Activated naive CD8-positive, alpha-beta T cell (primary cell): ENCODE results near the gene KCNMA1.
"Not testable (repeated sequence)": the region's sequence is repeated elsewhere in the genome, so short reads cannot be mapped to it uniquely, and the experiment has no call there.

Source experiments
- H3K27ac Mint-ChIP-seq: one replicate; pipeline ENCODE4 v1.8.0; 2021; ENCODE audit warnings: mixed read lengths
- H3K27me3 Mint-ChIP-seq: one replicate; pipeline ENCODE4 v1.8.0; 2021; ENCODE audit warnings: mixed read lengths
- H3K36me3 Mint-ChIP-seq: one replicate; pipeline ENCODE4 v1.8.0; 2021; ENCODE audit warnings: mixed read lengths
- H3K4me1 Mint-ChIP-seq: one replicate; pipeline ENCODE4 v1.8.0; 2021; ENCODE audit warnings: low read depth, mixed read lengths
- H3K4me3 Mint-ChIP-seq: one replicate; pipeline ENCODE4 v1.8.0; 2021; ENCODE audit warnings: mild to moderate bottlenecking, mixed read lengths
- H3K9me3 Mint-ChIP-seq: one replicate; pipeline ENCODE4 v1.8.0; 2021; ENCODE audit warnings: low read depth, mixed read lengths

KCNMA1 gene

GRCh38 chr10:77637532-77638320 lies at the start of gene KCNMA1:
KCNMA1 (minus strand) TSS chr10:77637808.
- H3K9me3 Mint-ChIP-seq: no peaks in the 10 kb centered on the region
- peak within 1 kb of the TSS; percentile 88 for H3K4me3 Mint-ChIP-seq
- H3K27ac Mint-ChIP-seq: no peak within 1 kb of the TSS
- no peaks in the 10 kb centered on the region for H3K36me3 Mint-ChIP-seq
- peaks cover 7% of the 10 kb centered on the region for H3K4me1 Mint-ChIP-seq
- H3K27me3 Mint-ChIP-seq: peaks cover 41% of the 10 kb centered on the region

GRCh38 chr10:77686650-77687417 lies 49.2 kb upstream of the KCNMA1 start:
- Mint-ChIP-seq H3K27me3 (peaks cover 8% of the 10 kb centered on the region), H3K4me1 (no peaks in the 10 kb centered on the region), H3K36me3 (no peaks in the 10 kb centered on the region), H3K4me3 (no peak overlapping the region), H3K9me3 (no peaks in the 10 kb centered on the region), H3K27ac (no peak overlapping the region)

- Mint-ChIP-seq H3K27me3 (peaks cover 7% of the 10 kb centered on the region), H3K36me3 (no peaks in the 10 kb centered on the region), H3K4me1 (no peaks in the 10 kb centered on the region), H3K4me3 (no peak overlapping the region), H3K27ac (no peak overlapping the region), H3K9me3 (no peaks in the 10 kb centered on the region)
These were observed 48.5 kb upstream of the KCNMA1 start for GRCh38 chr10:77686096-77686495.

DNA sequence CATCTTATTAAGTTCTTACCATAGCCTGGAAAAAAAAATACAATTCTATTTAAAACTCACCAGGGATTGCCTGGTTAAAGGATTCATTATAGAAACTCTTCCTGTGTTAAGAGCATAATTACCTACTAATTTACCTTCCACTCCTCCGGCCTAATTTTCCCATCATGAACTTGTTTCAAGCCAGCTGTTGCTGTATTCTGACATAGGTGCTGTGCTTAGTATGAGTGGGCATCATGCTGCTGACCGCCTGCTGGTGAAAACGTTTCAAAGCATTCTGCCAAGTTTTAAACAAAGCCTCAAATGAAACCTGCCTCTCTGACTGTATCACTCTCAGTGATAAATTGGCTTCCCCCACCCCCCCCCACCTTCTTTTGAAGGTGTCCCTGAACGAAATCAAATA lies 47.8 kb upstream of the KCNMA1 start:
- H3K36me3 Mint-ChIP-seq: no peaks in the 10 kb centered on the region
- H3K27ac Mint-ChIP-seq: no peak overlapping the region
- no peaks in the 10 kb centered on the region for H3K4me1 Mint-ChIP-seq
- peaks cover 7% of the 10 kb centered on the region for H3K27me3 Mint-ChIP-seq
- no peaks in the 10 kb centered on the region for H3K9me3 Mint-ChIP-seq
- no peak overlapping the region for H3K4me3 Mint-ChIP-seq

DNA sequence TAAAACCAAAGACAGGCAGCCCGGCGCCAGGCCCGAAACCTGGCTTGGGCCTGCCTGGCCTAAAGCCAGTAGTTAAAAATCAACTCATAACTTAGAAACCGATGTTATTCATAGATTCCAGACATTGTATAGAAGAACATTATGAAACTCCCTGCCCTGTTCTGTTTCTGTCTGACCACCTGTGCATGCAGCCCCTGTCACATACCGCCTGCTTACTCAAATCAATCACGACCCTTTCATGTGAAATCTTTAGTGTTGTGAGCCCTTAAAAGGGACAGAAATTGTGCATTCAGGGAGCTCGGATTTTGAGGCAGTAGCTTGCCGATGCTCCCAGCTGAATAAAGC lies 45.5 kb upstream of the KCNMA1 start:
- H3K27me3 Mint-ChIP-seq, H3K4me1 Mint-ChIP-seq, H3K36me3 Mint-ChIP-seq: not testable (repeated sequence)

GRCh38 chr10:77682393-77683087 lies 44.9 kb upstream of the KCNMA1 start:
- no peak overlapping the region for H3K27ac Mint-ChIP-seq
- H3K27me3 Mint-ChIP-seq: peaks cover 5% of the 10 kb centered on the region
- H3K4me3 Mint-ChIP-seq: no peak overlapping the region
- H3K9me3 Mint-ChIP-seq: no peaks in the 10 kb centered on the region
- H3K4me1 Mint-ChIP-seq: no peaks in the 10 kb centered on the region
- H3K36me3 Mint-ChIP-seq: no peaks in the 10 kb centered on the region

More for the DNA sequence above, 45.5 kb upstream of the KCNMA1 start:
- H3K4me3 Mint-ChIP-seq, H3K9me3 Mint-ChIP-seq, H3K27ac Mint-ChIP-seq: not testable (repeated sequence)

DNA sequence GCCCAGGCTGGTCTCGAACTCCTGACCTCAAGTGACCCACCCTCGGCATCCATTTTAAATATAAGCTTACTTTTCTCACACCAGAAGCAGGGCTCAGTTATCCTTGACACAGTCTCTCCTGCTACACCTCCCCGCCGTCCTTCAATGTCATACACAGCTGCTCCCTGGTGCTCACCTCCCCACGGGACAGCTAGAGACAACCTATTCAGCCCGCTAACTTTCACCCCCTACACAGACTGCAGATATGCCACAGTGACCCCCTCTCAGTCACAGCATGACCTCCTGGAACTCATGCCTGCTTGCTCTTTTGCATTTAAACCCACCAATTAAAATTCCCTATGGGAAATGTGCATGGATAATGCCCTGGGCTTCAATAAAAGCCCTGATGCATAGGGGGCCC lies 44.2 kb upstream of the KCNMA1 start:
- Mint-ChIP-seq H3K9me3 (no peaks in the 10 kb centered on the region), H3K36me3 (no peaks in the 10 kb centered on the region), H3K4me1 (no peaks in the 10 kb centered on the region), H3K27ac (no peak overlapping the region), H3K4me3 (no peak overlapping the region), H3K27me3 (peaks cover 5% of the 10 kb centered on the region)

DNA sequence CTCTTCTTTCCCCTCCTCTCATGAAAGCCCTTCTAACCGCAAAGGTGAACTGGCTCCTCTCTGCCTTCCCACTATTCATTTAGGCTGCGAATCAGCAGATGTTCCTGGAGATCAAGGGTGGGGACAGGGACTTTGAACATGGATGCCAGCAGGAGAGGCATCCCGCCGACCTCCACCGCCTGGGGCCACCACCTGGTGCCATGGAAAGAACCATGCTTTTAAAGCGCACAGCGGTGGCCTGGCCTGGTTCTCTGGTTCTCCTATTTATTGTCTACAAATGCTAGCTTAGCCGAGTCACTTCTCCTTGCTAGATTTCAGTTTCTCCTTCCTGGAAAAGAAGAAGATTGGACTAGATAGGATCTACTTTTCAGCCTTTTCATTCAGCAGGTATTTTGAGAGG lies 43.2 kb upstream of the KCNMA1 start:
- Mint-ChIP-seq H3K4me1 (no peaks in the 10 kb centered on the region), H3K4me3 (no peak overlapping the region), H3K27ac (no peak overlapping the region), H3K36me3 (no peaks in the 10 kb centered on the region), H3K27me3 (peaks cover 8% of the 10 kb centered on the region), H3K9me3 (no peaks in the 10 kb centered on the region)

DNA sequence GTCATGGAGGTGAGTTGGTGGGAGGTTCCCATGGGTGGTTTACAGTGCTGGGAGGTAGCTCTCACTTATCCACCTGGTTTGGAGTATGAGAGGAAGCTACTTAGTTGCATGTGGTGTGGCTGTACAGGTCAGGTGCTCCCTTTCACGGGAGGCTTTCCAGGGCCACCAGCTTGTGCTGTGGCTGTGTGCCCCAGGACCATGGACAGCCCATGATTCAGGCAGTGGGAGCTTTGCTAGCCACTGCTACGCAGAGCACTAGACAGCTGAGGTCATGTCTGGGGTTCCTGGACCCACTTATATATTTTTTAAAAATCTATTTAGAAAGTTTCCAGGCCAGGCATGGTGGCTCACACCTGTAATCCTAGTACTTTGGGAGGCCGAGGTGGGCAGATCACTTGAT lies 42.5 kb upstream of the KCNMA1 start:
- Mint-ChIP-seq H3K4me1 (no peaks in the 10 kb centered on the region), H3K27ac (no peak overlapping the region), H3K36me3 (no peaks in the 10 kb centered on the region), H3K4me3 (no peak overlapping the region), H3K9me3 (no peaks in the 10 kb centered on the region), H3K27me3 (peaks cover 10% of the 10 kb centered on the region)

- no peak overlapping the region for H3K27ac Mint-ChIP-seq
- no peak overlapping the region for H3K4me3 Mint-ChIP-seq
- peaks cover 10% of the 10 kb centered on the region for H3K27me3 Mint-ChIP-seq
- H3K4me1 Mint-ChIP-seq: no peaks in the 10 kb centered on the region
- H3K9me3 Mint-ChIP-seq: no peaks in the 10 kb centered on the region
- H3K36me3 Mint-ChIP-seq: no peaks in the 10 kb centered on the region
These were observed 41.6 kb upstream of the KCNMA1 start for GRCh38 chr10:77679217-77679616.

DNA sequence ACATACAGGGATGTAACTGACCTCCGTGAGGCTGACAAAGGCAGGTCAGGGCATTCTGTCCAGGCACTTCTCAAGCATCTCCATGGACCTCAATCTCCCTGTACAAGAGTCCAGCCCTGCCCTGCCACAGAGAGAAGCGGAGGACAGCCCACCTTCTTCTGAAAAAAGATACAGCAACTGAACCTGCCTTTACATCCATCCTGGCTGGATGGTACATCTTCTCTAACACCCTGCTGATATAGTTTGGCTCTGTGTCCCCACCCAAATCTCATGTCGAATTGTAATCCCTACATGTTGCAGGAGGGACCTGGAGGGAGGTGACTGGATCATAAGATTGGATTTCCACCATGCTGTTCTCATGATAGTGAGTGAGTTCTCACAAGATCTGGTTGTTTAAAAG lies 40.5 kb upstream of the KCNMA1 start:
- Mint-ChIP-seq H3K27ac (no peak overlapping the region), H3K4me1 (no peaks in the 10 kb centered on the region), H3K27me3 (peaks cover 12% of the 10 kb centered on the region), H3K4me3 (no peak overlapping the region), H3K36me3 (no peaks in the 10 kb centered on the region), H3K9me3 (no peaks in the 10 kb centered on the region)

GRCh38 chr10:77675347-77675746 lies 37.7 kb upstream of the KCNMA1 start:
- Mint-ChIP-seq H3K4me1 (no peaks in the 10 kb centered on the region), H3K36me3 (no peaks in the 10 kb centered on the region), H3K9me3 (no peaks in the 10 kb centered on the region), H3K4me3 (no peak overlapping the region), H3K27me3 (peaks cover 11% of the 10 kb centered on the region), H3K27ac (no peak overlapping the region)

- Mint-ChIP-seq H3K9me3 (no peaks in the 10 kb centered on the region), H3K4me3 (no peak overlapping the region), H3K27ac (no peak overlapping the region), H3K4me1 (no peaks in the 10 kb centered on the region), H3K27me3 (peaks cover 13% of the 10 kb centered on the region), H3K36me3 (no peaks in the 10 kb centered on the region)
These were observed 36.0 kb upstream of the KCNMA1 start for GRCh38 chr10:77673515-77674140.

- Mint-ChIP-seq H3K4me1 (no peaks in the 10 kb centered on the region), H3K9me3 (no peaks in the 10 kb centered on the region), H3K4me3 (no peak overlapping the region), H3K27ac (no peak overlapping the region), H3K36me3 (no peaks in the 10 kb centered on the region), H3K27me3 (peaks cover 13% of the 10 kb centered on the region)
These were observed 35.5 kb upstream of the KCNMA1 start for GRCh38 chr10:77673101-77673500.
